Measurements from ENCODE around the gene RPS16. TPM values are rescaled to one million over a fixed set of nuclear protein-coding genes. Genes with fewer than 3 reads are reported as not detected.
A peak's percentile ranks its signal among the peaks of the same experiment; 100 is the strongest.

The RPS16 gene
- total and polyA plus RNA-seq, 2 of the 8 experiments (the other 6 are each of a cell fraction or from before 2014, with no cell fraction given), result 2,433 to 7,810 TPM

DNA sequence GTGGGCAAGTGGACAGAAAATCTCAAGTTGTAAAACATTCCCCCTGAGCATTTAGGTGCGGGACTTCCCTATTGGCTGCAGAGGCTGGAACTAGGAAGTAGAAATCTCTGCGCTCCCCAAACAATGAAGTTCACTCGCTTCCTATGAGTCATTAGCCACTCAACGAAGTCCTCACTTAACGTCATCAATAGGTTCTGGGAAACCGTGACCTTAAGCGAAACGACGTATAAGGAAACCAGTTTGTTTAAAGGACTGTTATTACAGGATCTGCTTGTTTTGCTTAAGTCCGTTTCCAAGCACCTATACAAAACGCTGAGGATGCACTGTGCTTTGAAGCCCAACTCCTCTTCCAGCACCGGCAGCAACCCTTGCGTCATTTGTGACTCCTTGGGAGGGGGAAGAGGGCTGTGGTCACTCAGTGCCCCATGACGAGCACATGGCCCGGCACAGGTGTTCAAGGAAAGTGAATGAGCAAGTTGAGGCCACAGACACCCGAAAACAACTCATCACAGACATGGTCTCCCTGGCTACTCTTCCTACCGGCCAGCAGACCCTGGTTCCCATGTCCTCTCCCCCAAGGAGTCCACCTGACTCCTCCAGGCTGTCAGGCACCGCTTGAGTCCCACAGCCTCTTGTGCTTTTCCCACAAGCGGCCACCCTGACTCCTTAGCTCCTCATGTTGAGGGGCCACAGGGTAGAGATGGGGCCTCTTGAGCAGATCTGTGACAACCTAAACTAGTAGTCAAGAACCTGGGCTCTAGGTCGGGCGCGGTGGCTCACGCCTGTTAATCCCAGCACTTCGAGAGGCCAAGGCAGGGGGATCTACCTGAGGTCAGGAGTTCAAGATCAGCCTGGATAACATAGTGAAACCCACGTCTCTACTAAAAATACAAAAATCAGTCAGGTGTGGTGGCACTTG lies 4.8 kb downstream of the RPS16 start (continued):
- TF ChIP-seq, protein P1, sequence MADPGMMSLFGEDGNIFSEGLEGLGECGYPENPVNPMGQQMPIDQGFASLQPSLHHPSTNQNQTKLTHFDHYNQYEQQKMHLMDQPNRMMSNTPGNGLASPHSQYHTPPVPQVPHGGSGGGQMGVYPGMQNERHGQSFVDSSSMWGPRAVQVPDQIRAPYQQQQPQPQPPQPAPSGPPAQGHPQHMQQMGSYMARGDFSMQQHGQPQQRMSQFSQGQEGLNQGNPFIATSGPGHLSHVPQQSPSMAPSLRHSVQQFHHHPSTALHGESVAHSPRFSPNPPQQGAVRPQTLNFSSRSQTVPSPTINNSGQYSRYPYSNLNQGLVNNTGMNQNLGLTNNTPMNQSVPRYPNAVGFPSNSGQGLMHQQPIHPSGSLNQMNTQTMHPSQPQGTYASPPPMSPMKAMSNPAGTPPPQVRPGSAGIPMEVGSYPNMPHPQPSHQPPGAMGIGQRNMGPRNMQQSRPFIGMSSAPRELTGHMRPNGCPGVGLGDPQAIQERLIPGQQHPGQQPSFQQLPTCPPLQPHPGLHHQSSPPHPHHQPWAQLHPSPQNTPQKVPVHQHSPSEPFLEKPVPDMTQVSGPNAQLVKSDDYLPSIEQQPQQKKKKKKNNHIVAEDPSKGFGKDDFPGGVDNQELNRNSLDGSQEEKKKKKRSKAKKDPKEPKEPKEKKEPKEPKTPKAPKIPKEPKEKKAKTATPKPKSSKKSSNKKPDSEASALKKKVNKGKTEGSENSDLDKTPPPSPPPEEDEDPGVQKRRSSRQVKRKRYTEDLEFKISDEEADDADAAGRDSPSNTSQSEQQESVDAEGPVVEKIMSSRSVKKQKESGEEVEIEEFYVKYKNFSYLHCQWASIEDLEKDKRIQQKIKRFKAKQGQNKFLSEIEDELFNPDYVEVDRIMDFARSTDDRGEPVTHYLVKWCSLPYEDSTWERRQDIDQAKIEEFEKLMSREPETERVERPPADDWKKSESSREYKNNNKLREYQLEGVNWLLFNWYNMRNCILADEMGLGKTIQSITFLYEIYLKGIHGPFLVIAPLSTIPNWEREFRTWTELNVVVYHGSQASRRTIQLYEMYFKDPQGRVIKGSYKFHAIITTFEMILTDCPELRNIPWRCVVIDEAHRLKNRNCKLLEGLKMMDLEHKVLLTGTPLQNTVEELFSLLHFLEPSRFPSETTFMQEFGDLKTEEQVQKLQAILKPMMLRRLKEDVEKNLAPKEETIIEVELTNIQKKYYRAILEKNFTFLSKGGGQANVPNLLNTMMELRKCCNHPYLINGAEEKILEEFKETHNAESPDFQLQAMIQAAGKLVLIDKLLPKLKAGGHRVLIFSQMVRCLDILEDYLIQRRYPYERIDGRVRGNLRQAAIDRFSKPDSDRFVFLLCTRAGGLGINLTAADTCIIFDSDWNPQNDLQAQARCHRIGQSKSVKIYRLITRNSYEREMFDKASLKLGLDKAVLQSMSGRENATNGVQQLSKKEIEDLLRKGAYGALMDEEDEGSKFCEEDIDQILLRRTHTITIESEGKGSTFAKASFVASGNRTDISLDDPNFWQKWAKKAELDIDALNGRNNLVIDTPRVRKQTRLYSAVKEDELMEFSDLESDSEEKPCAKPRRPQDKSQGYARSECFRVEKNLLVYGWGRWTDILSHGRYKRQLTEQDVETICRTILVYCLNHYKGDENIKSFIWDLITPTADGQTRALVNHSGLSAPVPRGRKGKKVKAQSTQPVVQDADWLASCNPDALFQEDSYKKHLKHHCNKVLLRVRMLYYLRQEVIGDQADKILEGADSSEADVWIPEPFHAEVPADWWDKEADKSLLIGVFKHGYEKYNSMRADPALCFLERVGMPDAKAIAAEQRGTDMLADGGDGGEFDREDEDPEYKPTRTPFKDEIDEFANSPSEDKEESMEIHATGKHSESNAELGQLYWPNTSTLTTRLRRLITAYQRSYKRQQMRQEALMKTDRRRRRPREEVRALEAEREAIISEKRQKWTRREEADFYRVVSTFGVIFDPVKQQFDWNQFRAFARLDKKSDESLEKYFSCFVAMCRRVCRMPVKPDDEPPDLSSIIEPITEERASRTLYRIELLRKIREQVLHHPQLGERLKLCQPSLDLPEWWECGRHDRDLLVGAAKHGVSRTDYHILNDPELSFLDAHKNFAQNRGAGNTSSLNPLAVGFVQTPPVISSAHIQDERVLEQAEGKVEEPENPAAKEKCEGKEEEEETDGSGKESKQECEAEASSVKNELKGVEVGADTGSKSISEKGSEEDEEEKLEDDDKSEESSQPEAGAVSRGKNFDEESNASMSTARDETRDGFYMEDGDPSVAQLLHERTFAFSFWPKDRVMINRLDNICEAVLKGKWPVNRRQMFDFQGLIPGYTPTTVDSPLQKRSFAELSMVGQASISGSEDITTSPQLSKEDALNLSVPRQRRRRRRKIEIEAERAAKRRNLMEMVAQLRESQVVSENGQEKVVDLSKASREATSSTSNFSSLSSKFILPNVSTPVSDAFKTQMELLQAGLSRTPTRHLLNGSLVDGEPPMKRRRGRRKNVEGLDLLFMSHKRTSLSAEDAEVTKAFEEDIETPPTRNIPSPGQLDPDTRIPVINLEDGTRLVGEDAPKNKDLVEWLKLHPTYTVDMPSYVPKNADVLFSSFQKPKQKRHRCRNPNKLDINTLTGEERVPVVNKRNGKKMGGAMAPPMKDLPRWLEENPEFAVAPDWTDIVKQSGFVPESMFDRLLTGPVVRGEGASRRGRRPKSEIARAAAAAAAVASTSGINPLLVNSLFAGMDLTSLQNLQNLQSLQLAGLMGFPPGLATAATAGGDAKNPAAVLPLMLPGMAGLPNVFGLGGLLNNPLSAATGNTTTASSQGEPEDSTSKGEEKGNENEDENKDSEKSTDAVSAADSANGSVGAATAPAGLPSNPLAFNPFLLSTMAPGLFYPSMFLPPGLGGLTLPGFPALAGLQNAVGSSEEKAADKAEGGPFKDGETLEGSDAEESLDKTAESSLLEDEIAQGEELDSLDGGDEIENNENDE (IDR thresholded peaks at IDR 0.05; ENCODE audit: insufficient replicate concordance, low read length), result no peak
- TF ChIP-seq MAFK (IDR thresholded peaks at IDR 0.05; ENCODE audit: low read depth, low read length) (no peak), E2F6 (IDR thresholded peaks at IDR 0.05) (peak; percentile 72), SAP30 (IDR thresholded peaks at IDR 0.05; ENCODE audit: insufficient read depth, insufficient replicate concordance, low read length) (no peak), PHF8 (conservative IDR thresholded peaks at IDR 0.05; ENCODE audit: low read depth, low read length) (no peak), TAF1 (IDR thresholded peaks at IDR 0.05; ENCODE audit: low read depth, low read length) (no peak), ASH2L (IDR thresholded peaks at IDR 0.05; ENCODE audit: low read length) (no peak)
- TF ChIP-seq, protein P2, sequence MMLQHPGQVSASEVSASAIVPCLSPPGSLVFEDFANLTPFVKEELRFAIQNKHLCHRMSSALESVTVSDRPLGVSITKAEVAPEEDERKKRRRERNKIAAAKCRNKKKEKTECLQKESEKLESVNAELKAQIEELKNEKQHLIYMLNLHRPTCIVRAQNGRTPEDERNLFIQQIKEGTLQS (IDR thresholded peaks at IDR 0.05; ENCODE audit: insufficient read depth, low read depth, low read length), result no peak

Data from H1 (cell line).